ENCODE data around the gene VPS52.
"Not testable (repeated sequence)": the region's sequence is repeated elsewhere in the genome, so short reads cannot be mapped to it uniquely, and the experiment has no call there.

The VPS52 gene

DNA sequence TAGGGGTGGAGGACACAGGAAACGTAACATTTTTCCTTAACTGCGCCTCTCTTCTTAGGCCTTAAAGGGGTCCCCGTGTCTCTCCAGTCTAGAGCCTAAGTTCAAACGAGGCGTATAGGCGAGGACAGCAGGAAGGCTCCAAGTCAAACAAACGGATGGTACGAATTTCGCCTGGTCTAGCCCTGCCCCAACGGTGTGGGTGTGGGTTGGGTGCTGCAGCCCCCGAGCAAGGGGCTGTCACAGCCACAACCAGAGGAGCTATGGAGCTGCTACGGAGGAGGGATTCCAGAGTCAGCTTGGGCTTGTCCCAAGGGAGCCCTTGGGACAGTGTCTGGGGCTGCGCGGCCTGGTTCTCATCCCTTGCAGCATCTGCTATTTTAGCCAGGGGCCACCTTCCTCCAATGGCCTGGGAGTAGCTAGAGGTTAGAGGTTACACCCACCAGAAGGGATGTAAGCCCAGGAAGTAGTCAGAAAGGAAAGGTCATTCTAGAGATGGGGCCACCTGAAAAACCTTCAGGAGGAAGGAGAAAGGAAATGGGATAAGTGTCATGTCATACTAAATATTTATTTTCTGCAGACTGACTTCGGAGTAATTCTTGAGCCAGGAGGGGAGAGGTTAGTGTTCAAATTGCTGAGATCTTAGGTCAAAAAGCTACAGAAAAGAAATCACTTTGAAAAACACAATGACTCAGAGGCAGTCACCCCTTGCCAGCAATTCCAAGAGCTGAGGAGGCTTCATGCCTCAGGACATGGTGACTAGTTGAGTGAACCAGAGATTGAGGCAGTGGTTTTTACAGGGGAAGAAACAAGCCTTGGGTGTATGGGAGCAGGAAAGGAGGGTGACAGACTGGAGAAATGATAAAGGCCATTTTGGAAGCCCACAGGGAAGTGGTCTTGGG lies 21.7 kb downstream of the VPS52 start:
- DNase-seq = peak; percentile 23

DNA sequence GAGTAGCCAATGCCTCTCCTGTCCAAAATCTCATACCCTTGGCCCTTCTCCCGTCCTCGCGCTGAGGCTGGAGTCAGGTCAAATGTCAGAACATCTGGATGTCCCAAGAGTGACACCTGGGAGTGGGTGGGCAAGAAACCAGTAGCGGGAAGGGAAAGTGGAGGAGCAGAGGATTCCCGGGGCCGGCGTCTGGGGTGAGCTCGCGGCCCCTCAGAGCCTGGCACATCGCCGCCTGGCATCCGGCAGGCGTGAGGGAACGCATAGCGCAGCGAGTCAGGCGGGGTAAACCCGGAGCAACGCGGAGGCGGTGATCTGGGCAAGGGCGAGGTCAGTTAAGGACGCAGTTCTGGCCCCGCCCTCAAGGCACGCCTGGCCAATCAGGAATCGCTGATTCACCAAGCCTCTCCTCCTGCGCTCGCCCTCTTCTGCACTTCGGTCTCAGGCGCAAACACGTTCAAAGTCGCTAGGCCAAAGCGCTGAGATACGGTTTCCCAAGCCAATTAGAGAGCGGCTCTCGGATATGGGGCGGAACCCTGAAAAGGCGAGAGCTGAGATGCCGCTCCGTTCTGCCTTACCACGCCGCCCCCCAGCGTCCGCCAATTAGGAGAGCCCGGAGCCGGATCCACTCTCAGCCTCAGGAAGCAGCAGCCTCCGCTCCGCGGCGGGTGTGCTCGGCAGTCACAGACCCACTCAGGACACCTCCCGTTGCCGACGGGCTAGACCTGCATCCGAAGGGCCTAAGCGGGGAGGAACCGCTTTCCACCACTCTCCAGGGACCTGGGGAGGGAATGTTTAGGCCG lies 22.5 kb downstream of the VPS52 start:
- DNase-seq = peak; percentile 93

DNA sequence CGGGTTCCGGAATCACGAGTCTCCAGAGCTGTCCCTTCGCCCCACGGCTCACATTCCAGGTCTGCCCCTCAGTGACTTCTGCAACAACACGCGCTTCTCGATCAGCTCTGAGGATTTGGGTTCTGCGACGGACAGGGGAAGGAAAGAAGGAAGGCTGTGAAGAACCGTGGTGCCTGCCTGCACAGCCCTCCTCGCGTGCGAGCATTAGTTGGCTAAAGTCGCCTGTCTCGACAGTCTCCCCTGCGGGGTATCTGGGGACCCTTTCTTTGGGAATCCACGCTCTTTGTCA lies 23.1 kb downstream of the VPS52 start:
- no peak for DNase-seq

- DNase-seq = peak; percentile 85
Measured at GRCh38 chr6:33247977-33248642, 23.6 kb downstream of the VPS52 start.

DNA sequence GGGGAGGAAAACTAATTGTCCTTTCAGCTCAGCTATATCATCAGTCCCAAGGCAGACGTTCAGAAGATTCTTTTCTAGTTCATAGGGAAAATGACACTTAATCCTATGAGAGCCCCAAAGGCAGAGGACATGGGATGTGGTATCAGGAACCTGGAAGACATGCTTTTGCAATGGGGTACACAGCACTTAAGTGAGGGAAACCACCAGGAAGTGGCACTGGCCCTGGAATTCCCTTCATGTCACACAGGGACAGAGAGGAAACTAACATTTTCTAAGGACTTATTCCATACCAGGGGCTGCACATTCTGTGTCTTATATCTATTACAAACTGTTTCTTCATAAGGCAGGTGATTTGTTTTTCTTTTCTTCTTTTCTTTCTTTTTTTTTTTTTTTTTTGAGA lies 28.2 kb downstream of the VPS52 start:
- no peak for DNase-seq

DNA sequence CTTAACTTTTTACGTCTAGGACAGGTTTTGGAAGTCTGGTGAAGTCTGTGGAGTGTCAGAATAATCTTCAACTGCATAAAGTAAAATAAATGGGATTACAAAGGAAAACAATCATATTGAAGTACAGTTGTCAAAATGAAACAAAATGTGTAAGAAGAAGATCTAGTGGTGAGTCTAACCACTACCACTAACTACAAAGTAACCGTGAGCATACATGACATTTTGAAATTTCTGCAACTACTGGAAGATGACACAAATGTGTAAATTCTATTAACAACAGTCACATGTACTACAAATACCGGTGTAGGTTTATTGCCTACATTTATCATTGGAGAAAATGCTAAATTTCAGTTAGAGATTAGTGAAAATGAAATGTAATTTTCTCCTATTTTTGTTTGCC lies 29.7 kb downstream of the VPS52 start:
- no peak for DNase-seq

DNA sequence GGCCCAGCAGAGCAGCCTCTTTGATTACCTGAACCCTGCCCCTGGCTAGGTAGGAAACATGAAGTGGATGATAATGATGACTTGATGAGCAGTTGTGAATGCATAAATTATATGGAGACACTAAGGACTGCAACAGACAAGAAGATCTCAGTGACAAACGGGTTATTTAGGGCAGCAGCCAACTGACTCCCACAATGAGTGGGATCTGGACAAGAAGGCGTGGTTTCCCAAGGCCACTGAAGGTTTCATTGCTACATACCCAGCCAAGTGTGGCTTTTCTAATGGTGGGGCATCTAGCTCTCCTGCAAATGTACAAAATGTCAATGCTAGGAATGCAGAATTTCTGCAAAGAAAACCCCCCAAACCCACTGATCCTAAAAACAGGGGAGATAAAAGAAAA lies 33.9 kb downstream of the VPS52 start:
- DNase-seq = no peak

- no peak for DNase-seq
Measured at GRCh38 chr6:33236852-33237251, 34.8 kb downstream of the VPS52 start.

DNA sequence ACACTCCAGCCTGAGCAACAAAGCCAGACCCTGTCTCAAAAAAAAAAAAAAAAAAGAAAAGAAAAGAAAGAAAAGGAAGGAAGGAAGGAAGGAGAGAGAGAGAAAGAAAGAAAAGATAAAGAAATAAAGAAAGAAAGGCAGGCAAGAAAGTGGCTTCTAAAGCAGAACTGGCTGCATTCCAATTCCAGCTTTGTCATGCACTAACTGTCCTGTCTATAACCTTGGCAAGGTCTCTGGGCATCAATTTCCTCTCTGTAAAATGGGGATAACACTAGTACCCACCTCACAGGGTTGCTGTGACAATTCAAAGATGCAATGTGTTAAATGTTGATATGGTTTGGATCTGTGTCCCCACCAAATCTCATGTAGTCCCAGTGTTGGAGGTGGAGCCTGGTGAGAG lies 35.3 kb downstream of the VPS52 start:
- DNase-seq = no peak

DNA sequence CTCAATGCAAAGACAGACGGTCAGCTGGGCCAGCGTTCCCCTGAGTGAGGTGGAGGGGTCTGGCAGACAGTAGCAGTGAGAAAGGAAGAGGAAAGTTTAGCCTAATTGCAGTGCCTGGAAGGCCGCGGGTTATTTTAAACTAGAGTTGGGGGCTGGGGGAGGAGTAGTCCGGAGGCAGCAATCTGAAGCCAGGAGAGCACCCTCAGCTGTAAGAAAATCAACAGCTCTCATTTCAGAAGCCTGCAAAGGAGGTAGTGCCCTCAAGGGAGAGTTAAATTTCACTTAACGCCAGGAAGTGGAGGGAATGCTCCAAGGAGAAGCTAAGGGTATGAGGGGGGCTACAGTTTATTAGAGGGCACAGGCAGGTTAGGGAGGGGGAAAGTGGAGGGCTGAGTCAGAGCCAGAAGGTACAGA lies 36.4 kb downstream of the VPS52 start:
- no peak for DNase-seq

- not testable (repeated sequence) for DNase-seq
Measured at GRCh38 chr6:33226503-33227120, 45.1 kb downstream of the VPS52 start.

- DNase-seq = no peak
Measured at GRCh38 chr6:33217681-33218080, 54.0 kb downstream of the VPS52 start.

DNA sequence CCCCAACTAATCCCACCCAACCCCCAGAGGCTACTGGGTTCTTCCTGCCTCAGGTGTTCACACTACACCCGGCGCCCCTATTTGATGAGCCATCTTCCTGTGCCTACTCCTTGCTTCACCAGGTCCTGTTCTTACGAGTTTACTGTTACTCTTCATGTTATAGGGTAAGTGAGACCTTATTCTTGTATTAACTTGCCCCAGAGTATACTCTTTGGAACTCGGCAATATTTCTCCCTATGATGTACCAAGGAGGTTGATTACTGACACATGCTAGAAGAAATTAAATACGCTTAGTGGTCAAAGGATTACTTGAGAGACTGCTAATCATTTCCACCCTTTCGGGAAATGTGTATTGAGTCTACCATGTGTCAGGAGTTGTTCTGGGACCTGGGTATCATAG lies 54.4 kb downstream of the VPS52 start:
- DNase-seq = no peak

DNA sequence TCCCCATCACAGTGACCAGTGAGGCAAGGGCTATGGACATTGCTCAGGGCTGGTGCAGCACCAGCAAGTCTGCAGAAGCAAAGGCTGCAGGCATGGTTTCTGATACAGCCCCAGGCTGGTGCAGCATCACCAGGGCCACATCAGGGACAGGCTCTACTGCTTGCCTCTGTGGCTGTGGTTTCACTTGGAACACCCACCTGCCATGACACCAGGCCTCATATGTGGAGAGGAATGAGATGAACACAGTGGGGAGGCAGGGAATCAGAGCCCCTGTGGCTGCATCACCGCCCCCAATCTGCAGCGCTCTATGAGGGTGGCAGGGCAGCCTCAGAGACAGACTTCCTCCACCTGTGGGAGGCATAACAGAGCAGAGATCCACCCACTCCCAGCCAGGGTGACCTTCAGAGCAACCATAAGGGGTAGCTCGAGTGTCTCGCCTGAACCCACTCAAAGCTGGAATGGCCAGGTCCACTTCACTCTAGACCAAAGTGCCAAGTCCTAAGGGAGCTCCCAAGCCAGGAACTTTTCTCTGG lies 55.5 kb downstream of the VPS52 start:
- no peak for DNase-seq

- no peak for DNase-seq
Measured at GRCh38 chr6:33215271-33216116, 56.2 kb downstream of the VPS52 start.

DNA sequence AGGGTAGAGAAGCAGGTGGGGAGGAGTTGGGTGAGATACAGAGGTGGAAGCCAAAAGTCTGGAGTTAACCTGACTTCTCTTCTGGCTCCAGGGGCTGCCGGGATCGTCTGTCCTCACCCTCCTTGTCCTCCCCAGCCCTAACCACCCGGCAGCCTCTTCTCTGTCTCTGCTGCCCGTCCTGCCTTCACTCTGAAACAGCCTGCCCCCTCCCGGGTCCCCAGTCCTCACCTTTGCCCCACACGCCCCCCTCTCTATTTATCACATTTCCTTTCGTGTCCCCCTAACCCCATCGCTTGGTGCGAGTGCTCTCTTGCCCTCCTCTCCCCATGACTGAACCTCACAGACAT lies 57.7 kb downstream of the VPS52 start:
- no peak for DNase-seq

GRCh38 chr6:33213166-33213988 lies 58.3 kb downstream of the VPS52 start:
- no peak for DNase-seq

DNA sequence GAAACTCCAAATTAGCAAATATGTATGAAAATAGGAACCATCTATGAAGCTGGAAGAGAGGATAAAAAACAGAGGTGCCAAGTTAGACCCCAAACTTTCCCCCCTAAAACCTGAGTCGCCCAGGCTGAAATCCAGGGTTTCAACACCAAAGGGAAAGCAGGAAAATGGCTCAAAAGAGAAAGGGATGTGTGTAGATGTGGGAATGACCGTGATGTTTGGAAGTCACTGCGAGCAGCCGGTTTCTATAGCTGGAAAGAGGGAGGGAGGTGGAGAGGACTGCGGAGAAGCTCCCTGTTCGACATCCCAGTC lies 58.9 kb downstream of the VPS52 start:
- no peak for DNase-seq

DNA sequence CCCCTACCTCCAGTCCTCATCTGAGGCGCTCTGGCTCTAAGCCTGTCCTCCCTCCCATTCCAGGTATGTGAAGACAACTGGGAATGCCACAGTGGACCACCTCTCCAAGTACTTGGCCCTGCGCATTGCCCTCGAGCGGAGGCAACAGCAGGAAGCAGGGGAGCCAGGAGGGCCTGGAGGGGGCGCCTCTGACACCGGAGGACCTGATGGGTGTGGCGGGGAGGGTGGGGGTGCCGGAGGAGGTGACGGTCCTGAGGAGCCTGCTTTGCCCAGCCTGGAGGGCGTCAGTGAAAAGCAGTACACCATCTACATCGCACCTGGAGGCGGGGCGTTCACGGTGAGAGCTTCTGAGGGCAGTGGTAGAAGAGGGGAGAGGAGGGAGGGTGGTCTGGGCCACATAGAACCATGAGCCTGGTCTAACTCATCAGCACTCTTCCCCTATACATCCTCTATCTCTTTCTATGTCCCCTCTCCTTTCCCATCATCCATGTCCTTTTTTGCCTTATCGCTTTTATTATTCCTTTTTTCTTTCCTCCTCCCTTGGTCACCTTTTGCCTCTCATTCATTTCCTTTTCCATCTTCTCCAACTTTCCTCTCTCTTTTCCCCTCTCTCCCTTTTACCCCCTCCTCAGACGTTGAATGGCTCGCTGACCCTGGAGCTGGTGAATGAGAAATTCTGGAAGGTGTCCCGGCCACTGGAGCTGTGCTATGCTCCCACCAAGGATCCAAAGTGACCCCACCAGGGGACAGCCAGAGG lies 59.8 kb downstream of the VPS52 start:
- DNase-seq = no peak

DNA sequence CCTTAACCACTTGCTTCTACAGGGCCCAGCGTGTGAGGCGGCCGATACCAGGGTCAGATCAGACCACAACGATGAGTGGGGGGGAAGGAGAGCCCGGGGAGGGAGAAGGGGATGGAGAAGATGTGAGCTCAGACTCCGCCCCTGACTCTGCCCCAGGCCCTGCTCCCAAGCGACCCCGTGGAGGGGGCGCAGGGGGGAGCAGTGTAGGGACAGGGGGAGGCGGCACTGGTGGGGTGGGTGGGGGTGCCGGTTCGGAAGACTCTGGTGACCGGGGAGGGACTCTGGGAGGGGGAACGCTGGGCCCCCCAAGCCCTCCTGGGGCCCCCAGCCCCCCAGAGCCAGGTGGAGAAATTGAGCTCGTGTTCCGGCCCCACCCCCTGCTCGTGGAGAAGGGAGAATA lies 60.5 kb downstream of the VPS52 start:
- no peak for DNase-seq

DNA sequence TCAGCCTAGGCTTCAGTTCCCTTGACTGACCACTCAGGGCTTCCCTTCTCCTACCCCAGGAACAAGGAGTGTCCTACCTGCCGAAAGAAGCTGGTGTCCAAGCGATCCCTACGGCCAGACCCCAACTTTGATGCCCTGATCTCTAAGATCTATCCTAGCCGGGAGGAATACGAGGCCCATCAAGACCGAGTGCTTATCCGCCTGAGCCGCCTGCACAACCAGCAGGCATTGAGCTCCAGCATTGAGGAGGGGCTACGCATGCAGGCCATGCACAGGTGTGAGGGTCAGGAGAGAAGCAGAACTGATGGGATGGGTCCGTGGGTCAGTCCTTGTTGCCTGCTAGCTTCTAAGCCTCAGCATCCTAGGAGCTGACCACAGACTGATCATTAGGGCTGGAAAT lies 61.8 kb downstream of the VPS52 start:
- DNase-seq = no peak
